DMS79 treated with DMSO at 0.1 percent for 48 hours (cell line): Measurements from ENCODE around the gene CNGA3.
"Not testable (repeated sequence)": the region's sequence is repeated elsewhere in the genome, so short reads cannot be mapped to it uniquely, and the experiment has no call there.

Experiments
- DNase-seq: peaks from one replicate; lab custom pipeline; 2025; lab: John Stamatoyannopoulos, UW

CNGA3 gene

DNA sequence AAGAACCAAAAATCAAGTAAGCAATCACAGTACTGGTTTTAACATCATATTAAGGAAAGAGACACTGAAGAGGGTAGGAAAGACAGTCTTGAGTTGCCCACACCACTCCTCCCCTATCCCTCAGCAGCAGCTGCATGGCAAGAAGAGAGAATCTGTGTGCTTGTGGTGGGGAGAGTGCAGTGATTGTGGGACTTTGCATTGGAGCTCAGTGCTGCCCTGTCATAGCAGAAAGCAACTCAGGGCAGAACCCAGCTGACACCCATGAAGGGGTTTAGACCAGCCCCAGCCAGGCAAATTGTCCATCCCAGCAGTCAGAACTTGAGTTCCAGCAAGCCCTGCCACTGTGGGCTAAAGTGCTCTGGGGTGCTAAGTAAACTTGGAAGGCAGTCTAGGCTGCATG lies 57.6 kb downstream of the CNGA3 start:
- DNase-seq = no peak

DNA sequence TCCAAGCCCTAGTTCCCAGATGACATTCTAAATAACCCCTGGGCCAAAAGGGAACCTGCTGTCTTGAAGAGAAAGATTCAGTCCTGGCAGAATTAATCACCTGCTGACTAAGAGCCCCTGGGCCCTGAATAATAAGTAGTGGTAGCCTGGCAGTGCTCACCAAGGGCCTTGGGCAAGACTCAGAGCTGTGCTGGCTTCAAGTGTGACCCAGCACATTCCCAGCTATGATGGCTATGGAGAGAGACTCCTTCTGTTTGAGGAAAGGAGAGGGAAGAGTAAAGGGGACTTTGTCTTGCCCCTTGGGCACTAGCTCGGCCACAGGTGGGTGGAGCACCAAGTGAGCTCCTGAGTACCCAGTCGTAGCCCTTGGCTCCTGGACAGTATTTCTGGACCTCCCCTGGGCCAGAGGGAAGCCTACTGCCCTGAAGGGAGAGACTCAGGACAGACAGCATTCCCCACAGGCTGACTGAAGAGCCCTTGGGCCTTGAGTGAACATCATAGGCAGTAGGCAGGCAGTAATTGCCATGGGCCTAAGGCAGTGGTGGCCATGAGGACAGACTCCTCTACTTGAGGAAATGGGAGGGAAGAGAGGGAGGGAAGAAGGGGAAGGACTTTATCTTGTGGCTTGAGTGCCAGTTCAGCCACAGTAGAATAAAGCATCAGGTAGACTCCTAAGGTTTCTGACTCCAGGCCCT lies 58.4 kb downstream of the CNGA3 start:
- DNase-seq = no peak

DNA sequence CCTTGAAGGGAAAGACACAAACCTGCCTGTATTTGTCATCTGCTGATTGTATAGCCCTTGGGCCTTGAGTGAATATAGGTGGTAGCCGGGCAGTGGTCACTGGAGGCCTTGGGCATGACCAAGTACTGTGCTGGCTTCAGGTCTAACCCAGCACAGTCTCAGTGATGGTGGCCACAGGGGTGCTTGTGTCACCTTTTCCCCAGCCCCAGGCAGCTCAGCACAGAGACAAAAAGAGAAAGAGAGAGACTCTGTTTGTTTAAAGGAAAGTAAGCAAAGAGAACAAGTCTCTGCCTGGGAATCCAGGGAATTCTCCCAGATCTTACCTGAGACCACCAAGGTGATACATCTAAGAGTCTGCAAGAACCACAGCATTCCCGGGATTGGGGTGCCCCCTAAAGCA lies 59.0 kb downstream of the CNGA3 start:
- DNase-seq = no peak

DNA sequence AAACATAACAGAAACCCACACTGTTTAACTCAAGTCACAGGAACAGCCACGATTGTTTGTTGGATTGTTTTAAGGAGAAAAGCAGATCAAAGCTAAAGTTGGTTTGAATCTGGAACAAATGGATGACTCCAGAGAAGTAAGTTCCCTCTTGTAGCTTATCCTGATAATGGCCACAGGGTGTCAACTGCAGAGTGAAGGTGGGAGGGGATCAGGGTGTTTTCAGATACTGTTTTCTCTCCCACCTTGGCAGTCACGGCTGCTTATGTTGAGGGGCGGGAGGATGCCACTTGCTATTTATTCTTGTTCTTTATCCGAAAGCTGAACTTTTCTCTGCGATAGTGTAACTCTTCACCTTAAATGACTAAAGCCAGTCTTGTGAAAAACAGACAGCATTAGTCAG lies 61.9 kb downstream of the CNGA3 start:
- no peak for DNase-seq

DNA sequence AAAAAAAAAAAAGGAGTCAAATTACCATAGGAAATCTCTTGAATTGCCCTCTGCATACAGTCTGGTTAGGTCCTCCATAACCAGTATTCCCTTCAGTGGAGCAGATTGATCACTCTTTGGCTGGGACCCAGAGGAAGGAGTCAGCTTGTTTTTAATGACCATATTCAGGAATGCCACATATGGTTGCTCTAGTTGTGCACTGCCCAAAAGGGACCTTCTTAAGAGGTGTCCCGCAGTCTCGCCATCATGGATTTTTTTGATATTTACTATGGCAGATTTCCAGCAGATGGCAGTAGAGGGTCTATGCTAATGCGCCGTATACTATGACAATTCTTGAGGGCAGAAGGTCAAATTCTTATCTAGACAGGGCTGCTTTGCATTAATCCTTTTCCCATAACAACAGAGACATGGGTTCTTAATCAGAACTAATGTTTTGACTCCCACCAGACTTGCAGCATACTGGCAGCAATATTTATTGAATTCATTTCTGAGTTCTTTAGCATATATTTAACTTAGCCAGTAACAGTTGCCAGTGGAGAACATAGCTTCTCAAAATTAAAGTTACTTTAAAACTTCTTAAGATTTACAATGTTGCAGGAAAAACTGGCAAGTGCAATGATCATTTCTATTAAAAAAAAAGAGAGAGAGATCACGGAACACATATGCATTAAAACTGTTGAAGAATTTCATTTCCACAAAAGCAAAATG lies 66.6 kb downstream of the CNGA3 start:
- peak; percentile 49 for DNase-seq

DNA sequence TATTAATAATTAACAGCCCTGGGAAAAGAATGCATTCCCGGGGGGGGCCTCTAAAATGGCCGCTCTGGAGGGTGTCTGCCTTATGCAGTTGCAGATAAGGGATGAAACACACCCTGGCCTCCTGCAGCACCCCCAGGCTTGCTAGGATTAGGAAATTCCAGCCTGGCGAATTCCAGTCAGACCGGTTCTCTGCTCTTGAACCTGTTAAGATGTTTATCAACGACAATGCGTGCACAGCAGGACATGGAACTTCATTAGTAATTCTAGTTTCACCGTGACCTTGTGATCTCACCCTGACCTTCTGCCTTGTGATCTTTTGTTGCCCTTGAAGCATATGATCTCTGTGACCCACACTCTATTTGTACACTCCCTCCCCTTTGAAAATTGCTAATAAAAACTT lies 68.0 kb downstream of the CNGA3 start:
- not testable (repeated sequence) for DNase-seq

DNA sequence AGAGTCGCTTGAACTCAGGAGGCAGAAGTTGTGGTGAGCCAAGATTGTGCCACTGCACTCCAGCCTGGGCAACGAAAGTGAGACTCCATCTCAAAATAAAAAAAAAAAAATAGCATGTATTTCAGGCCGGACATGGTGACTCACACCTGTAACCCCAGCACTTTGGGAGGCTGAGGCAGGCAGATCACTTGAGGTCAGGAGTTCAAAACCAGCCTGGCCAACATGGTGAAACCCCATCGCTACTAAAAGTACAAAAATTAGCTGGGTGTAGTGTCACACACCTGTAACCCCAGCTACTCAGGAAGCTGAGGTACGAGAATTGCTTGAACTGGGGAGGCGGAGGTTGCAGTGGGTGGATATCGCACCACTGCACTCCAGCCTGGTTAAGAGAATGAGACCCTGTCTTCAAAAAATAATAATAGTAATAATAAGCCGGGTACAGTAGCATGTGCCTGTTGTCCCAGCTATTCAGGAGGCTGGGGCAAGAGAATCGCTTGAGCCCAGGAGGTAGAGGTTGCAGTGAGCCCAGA lies 69.5 kb downstream of the CNGA3 start:
- not testable (repeated sequence) for DNase-seq

DNA sequence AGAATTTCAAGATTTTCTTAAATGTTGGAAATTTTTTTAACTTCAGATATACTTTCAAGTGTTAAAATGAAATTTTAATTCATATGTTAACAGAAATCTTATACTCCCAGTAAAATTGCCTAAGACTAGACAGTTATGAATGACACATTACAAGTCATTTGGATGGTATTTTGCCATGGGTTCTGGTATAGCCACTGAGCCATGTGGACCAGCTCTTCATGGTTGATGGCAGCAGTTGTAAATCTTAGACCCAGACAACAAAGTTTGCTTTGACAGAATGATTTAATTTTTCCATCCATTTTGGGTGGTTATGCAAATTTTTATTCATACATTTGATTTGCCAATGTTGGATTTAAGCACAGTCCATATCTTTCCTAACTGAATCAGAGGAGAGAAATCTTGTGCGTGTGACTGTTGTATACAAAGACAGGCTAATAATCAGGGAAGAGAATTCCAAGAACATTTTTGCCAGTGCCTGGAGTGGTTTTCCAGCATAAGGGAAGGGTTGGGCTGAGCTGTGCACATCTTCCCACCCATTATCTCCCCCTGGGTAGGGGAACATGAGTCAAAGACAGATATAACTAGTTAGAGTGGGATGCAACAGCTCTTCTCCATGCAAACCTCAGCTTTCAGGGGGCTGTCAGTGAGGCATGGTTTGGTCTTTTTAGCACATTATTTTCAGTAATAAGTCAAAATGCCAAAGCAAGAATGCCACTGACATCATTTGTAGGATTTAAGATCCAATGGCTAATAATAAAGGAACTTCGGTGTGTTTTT lies 70.3 kb downstream of the CNGA3 start:
- DNase-seq = no peak

DNA sequence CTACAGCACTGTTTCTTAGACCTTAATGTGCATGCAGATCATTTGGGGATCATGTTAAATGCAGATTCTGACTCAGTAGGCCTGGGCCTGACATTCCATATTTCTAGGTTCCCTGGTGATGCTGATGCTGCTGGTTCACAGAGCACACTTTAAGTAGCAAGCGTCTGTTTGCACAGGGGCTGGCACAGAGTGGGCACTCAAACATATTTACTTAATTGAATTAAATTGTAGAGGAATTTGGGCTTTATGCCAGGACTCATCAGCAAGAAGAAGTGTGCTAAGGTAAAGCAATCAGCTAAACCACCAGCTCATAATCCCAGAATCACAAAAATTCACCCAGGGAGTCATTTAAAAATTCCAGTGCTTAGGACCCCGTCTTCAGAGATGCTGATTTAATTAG lies 73.3 kb downstream of the CNGA3 start:
- no peak for DNase-seq

DNA sequence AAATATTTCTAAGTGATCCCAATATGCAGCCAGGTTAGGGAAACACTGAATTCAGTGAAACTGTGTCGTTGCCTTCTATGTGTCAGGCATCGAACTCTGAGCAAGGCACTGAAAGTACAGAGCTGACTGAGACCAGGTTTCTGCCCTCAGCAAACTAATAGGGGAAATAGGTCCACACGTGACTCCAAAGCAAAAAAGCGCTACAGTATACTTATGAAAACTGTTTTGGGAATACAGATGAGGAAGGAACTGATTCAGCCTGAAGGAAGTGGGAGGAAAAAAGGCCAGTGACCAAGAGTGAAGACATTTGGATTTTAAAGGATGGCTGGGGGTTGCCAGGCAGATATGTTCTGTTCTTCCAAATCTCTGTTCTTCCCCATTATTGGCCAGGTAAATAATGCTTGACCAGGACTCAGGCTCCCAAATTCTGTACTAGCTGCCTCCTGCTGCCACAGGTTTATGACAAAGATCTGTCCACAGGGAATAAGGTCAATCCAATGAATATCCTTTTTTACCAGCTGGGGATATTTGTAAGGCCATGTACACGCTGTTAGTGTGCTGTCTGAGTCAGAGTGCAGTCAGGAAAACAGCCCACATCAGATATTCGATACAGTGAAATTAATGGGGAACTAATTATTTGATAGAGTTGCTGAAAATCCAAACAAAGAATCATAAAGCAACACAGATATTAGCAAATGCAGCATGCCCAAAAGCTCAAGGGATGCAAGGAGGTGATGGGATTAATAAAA lies 73.9 kb downstream of the CNGA3 start:
- no peak for DNase-seq

DNA sequence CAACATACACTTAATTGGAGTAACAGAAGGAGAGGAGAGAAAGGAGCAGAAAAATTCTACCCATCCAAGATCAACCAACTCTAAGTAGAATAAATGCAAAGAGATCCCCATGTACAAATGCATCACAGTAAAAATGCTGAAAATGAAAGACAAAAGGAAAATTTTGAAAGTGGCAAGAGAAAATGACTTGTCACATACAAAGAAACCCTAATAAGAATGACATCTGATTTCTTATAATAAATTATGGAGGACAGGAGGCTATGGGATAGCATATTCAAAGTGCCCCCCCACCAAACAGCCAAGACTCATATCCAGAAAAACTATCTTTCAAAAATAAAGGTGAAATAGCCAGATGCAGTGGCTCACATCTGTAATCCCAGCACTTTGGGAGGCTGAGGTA lies 76.2 kb downstream of the CNGA3 start:
- no peak for DNase-seq

DNA sequence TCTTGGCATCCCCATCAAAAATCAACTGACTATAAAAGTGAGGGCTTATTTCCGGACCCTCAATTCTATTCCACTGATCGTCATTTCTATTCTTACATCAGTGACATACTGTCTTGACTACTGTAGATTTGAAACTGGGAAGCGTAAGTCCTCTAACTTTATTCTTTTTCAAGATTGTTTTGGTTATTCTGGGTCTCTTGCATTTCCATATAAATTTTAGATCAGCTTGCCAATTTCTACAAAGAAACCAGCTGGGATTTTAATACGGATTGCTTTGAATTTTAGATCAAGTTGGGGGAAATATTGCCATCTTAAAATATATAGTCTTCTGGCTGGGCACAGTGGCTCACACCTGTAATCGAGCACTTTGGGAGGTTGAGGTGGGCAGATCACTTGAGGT lies 80.5 kb downstream of the CNGA3 start:
- DNase-seq = no peak

DNA sequence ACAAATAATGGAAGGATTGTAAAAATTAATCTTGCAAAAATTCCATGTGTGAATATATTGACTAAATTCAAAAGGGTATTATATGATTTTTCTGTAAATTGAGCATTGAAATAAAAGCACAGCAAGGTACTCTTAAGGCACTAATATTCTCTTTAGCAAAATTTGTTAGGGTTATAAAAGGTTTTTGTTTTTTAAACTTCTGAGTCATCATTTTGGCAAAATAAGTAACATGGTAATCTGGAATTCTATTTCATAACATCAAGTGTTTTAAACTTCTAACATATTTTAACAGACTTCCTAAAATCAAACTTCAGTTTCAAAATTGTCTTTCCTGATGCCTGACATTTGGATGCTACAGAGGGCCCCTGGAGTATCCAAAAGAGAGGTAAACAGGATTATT lies 85.9 kb downstream of the CNGA3 start:
- no peak for DNase-seq

DNA sequence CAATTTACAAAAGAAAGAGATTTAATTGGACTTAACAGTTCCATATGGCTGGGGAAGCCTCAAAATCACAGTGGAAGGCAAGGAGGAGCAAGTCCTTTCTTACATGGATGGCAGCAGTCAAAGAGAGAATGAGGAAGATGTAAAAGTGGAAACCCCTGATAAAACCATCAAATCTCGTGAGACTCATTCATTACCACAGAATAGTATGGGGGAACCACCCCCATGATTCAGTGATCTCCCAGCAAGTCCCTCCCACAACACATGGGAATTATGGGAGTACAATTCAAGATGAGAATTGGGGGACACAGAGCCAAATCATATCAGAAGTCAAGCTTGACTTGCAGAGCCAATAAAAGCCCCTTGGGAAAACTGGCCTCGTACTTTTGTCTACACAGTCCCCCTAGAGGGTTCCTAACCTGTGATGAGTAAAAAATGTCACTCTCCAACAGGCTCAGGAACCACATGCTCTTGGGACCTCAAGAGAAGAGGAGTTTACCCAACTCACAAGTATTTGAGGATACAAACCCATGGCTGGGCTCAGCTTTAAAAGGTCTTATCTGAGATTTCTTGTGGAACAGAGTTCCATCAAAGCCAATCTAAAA lies 87.2 kb downstream of the CNGA3 start:
- DNase-seq = no peak

DNA sequence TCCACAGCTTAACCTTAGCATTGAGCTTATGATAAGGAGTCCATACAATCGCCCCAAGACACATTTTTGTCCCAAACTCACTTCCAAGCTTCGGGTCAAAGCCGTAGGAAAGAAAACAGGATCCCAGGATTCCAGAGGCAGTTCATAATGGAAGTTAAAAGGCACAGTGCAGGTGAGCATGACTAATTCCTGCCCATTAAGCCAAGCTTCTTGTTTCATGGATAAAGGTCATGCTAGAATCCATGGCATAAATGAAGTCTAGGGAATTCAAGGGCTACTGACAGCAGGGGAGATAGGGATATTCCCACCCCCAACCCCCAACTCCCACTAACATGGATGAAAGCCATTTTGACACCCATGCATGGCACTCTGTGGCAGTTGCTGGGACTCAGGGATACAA lies 88.2 kb downstream of the CNGA3 start:
- no peak for DNase-seq

DNA sequence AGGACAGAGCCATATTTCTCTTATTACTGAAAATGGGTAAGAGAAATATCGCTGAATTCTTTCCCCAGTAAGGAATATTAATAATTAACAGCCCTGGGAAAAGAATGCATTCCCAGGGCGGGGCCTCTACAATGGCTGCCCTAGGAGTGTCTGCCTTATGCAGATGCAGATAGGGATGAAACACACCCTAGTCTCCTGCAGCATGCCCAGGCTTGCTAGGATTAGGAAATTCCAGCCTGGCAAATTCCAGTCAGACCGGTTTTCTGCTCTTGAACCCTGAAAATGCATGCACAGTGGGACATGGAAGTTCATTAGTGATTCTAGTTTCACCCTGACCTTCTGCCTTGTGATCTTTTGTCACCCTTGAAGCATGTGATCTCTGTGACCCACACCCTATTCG lies 89.4 kb downstream of the CNGA3 start:
- not testable (repeated sequence) for DNase-seq

DNA sequence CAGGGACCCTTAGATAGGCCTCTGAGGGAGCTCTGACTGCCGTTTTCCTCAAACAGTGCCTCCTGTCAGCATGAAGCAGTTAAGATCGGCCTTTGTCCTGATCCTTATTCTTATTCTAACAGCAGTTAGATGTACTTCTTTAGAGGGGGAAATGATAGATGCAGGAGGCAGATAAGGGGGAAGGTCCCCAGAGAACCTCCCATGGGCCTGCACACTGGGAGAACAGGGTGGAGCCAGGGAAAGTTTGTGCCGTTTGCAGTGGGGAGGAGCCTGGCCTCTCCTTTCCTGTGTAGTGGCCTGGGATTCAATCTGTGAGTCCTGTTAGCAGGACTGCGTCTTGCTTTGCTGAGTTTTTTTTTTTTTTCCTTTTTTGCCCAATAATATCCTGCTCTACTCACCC lies 90.5 kb downstream of the CNGA3 start:
- no peak for DNase-seq

DNA sequence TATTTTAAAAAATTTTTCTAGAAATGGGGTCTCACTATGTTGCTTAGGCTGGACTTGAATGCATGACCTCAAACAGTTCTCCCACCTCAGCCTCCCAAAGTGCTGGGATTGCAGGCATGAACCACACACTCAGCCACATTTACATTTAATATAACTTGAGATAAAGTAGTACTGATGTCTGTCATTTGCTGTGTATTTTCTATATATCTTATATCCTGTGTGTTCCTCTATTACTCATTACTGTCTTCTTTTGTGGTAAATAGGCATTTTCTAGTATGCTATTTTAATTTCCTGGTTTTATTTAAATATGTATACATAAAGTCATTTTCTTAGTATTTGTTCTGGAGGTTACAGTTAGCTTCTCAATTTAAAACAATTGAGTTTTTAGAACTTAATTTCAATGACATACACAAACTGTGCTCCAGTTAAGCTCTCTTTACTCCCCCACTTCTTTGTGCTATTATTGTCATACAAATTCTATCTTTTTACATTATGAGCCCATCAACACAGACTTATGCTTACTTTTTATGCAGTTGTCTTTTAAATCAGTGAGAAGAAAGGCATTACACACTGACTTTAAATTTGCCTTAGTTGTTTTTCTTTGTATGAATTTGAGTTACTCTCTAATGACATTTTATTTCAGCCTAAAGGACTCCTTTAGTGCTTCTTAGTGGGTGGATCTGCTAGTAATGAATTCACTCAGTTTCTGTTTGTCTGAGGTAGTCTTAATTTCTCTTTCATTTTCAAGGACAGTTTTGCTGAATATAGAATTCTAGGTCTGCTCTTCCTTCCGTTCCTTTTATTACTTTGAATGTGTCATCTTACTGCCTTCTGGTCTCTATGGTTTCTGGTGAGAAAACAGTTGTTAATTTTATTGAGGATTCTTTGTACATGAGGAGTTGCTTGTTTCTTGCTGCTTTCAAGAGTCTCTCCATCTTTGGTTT lies 92.2 kb downstream of the CNGA3 start:
- no peak for DNase-seq

DNA sequence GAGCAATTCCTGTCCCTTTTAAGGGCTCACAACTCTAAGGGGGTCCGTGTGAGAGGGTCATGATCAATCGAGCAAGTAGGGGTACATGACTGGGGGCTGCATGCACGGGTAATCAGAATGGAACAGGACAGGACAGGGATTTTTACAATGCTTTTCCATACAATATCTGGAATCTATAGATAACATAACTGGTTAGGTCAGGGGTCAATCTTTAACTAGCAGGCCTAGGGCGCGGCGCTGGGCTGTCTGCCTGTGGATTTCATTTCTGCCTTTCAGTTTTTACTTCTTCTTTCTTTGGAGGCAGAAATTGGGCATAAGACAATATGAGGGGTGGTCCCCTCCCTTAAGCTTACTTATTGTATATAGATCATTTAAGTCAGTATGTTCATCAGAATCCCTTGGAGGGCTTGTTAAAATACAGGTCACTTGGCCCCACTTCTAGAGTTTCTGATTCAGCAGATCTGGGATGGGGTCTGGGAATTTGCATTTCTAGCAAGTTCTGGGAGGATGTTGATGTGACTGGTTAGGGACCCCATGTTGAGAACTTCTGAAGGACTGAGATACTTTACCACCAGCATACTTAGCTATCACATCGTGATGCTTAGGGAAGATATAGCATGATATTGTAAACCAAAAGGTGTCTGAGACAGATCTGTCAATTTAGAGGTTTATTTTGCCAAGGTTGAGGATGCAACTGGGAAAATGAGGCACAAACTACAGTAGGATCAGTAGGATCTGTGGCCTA lies 95.6 kb downstream of the CNGA3 start:
- no peak for DNase-seq

DNA sequence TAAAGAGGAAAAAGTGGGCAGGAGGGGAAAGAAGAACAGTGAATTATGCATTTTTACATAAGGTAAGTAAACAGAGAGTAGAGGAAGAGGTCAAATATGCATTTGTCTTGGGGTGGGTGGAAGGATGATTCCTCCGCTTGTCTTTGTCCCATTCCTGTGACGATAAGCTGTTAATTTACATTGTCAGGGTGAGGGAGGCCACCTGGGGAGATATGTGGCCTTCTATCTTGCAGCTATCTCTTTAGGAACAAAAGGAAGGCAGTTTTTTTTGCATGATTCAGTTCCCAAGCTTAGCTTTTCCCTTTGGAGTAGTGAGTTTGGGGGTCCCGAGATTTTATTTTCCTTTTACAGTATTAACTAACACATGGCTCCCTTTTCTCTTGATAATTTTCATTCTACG lies 96.2 kb downstream of the CNGA3 start:
- no peak for DNase-seq
